H1 (cell line): ENCODE results near the gene SKAP2. TPM values are rescaled to one million over a fixed set of nuclear protein-coding genes. Genes with fewer than 3 reads are reported as not detected.

Experiments
- CTCF ChIA-PET: fragments of 300-600 bp; sonication (Branson Sonifier 250); formaldehyde crosslinking; loops from one replicate; lab custom pipeline; 2021; ENCODE audit not compliant: partially characterized antibody; lab: Charles Lee
- POLR2A ChIA-PET: fragments of 300-600 bp; sonication (Branson Sonifier 250); formaldehyde crosslinking; loops from one replicate; lab custom pipeline; 2021; ENCODE audit warnings: inconsistent platforms; ENCODE audit not compliant: partially characterized antibody; lab: Charles Lee
- DNase-seq, 2 experiments: peaks; one replicate each; pipeline versions ENCODE4 v3.0.0 to v3.0.0-alpha.2; 2010 to 2022; ENCODE audit warnings: low spot score in 2 of 2, low read depth in 1 of 2, mixed read lengths in 1 of 2
- FAIRE-seq: peaks from 2 replicates; lab custom pipeline; 2011; peaks lifted over from hg19 to GRCh38; lab: Jason Lieb, UNC
- H2AFZ ChIP-seq: 2 replicates; pipeline ENCODE4 v1.8.1; 2012; ENCODE audit warnings: low read length, inconsistent platforms
- H2AK5ac ChIP-seq: 2 replicates; pipeline ENCODE4 v1.6.1; 2013; ENCODE audit warnings: low read depth, low read length
- H2BK120ac ChIP-seq: replicated peaks from 2 replicates; pipeline ENCODE3; 2013; ENCODE audit warnings: low read depth, low read length, inconsistent platforms
- H2BK12ac ChIP-seq: 2 replicates; pipeline ENCODE4 v1.6.1; 2013; ENCODE audit warnings: low read depth, low read length
- H2BK15ac ChIP-seq: 2 replicates; pipeline ENCODE4 v1.6.1; 2013; ENCODE audit warnings: low read length
- H2BK20ac ChIP-seq: 2 replicates; pipeline ENCODE4 v1.6.1; 2013; ENCODE audit warnings: low read length
- H2BK5ac ChIP-seq: 2 replicates; pipeline ENCODE4 v1.6.1; 2013; ENCODE audit warnings: low read depth, low read length
- H3K14ac ChIP-seq: 2 replicates; pipeline ENCODE4 v1.6.1; 2013; ENCODE audit warnings: inconsistent platforms; ENCODE audit not compliant: insufficient read length
- H3K18ac ChIP-seq: 2 replicates; pipeline ENCODE4 v1.6.1; 2013; ENCODE audit warnings: low read length; ENCODE audit errors: extremely low read depth
- H3K23ac ChIP-seq: 2 replicates; pipeline ENCODE4 v1.6.1; 2013; ENCODE audit warnings: inconsistent platforms; ENCODE audit not compliant: insufficient read length
- H3K23me2 ChIP-seq: 2 replicates; pipeline ENCODE4 v1.6.1; 2013; ENCODE audit warnings: low read depth, low read length
- H3K27ac ChIP-seq: 2 replicates; pipeline ENCODE4 v1.6.1; 2011; ENCODE audit warnings: low read depth, low read length, inconsistent platforms
- H3K27me3 ChIP-seq, 4 experiments: replicated peaks in 1 of 4; 1 replicate in 1 of 4; 2 replicates in 3 of 4; pipeline versions ENCODE4 v1.6.1 to v1.8.1; 2011 to 2013; ENCODE audit warnings: low read length in 3 of 4, mild to moderate bottlenecking in 3 of 4, inconsistent platforms in 2 of 4, mixed read lengths in 2 of 4, moderate library complexity in 1 of 4; ENCODE audit not compliant: control insufficient read depth in 3 of 4, insufficient read depth in 3 of 4; ENCODE audit errors: extremely low read depth in 1 of 4
- H3K36me3 ChIP-seq, 4 experiments: 2 replicates each; pipeline versions ENCODE4 v1.6.1 to v1.8.1; 2011 to 2013; ENCODE audit warnings: mild to moderate bottlenecking in 4 of 4, low read length in 3 of 4, moderate library complexity in 2 of 4, control low read depth in 1 of 4, inconsistent platforms in 1 of 4; ENCODE audit not compliant: insufficient read depth in 4 of 4, control insufficient read depth in 2 of 4
- H3K4ac ChIP-seq: replicated peaks from 2 replicates; pipeline ENCODE3; 2013; ENCODE audit warnings: low read length, low read depth, mixed read lengths, inconsistent platforms; ENCODE audit not compliant: insufficient read length
- H3K4me1 ChIP-seq, 4 experiments: replicated peaks in 1 of 4; 1 replicate in 1 of 4; 2 replicates in 3 of 4; pipeline versions ENCODE4 v1.6.1 to v1.8.1; 2011 to 2013; ENCODE audit warnings: low read length in 3 of 4, inconsistent platforms in 2 of 4, mixed read lengths in 1 of 4; ENCODE audit not compliant: insufficient read depth in 4 of 4, control insufficient read depth in 3 of 4
- H3K4me2 ChIP-seq, 2 experiments: 2 replicates each; pipeline versions ENCODE4 v1.6.1 to v1.8.1; 2011 to 2013; ENCODE audit warnings: low read depth in 2 of 2, low read length in 2 of 2, control low read depth in 1 of 2, inconsistent platforms in 1 of 2, mild to moderate bottlenecking in 1 of 2; ENCODE audit not compliant: insufficient read depth in 1 of 2
- H3K4me3 ChIP-seq, 4 experiments: fragments of 200-600, 300-600 bp in 1 of 4; sonication (generic), shearing (Covaris generic), sonication (Bioruptor Twin) in 1 of 4; 2 replicates each; pipeline versions ENCODE4 v1.5.1 to v1.8.1; 2011 to 2016; ENCODE audit warnings: low read length in 4 of 4, low read depth in 3 of 4, control low read depth in 2 of 4, inconsistent platforms in 2 of 4, mild to moderate bottlenecking in 2 of 4, mixed read lengths in 1 of 4, moderate library complexity in 1 of 4; ENCODE audit not compliant: insufficient read depth in 2 of 4; ENCODE audit errors: extremely low read depth in 1 of 4
- H3K56ac ChIP-seq: replicated peaks from 2 replicates; pipeline ENCODE3; 2013; ENCODE audit warnings: low read depth, mild to moderate bottlenecking, mixed read lengths, low read length, inconsistent platforms; ENCODE audit not compliant: insufficient read length
- H3K79me1 ChIP-seq: 2 replicates; pipeline ENCODE4 v1.6.1; 2013; ENCODE audit warnings: low read depth, low read length, control low read depth
- H3K79me2 ChIP-seq, 2 experiments: 2 replicates each; pipeline versions ENCODE4 v1.6.1 to v1.8.1; 2012 to 2013; ENCODE audit warnings: low read length in 2 of 2, mild to moderate bottlenecking in 2 of 2, inconsistent platforms in 1 of 2; ENCODE audit not compliant: insufficient read depth in 2 of 2, control insufficient read depth in 1 of 2
- H3K9ac ChIP-seq, 4 experiments: replicated peaks in 1 of 4; 1 replicate in 1 of 4; 2 replicates in 3 of 4; pipeline versions ENCODE4 v1.6.1 to v1.8.1; 2011 to 2013; ENCODE audit warnings: low read depth in 3 of 4, low read length in 3 of 4, control low read depth in 2 of 4, mild to moderate bottlenecking in 2 of 4, moderate library complexity in 2 of 4, inconsistent platforms in 1 of 4; ENCODE audit errors: extremely low read depth in 1 of 4
- H3K9me3 ChIP-seq, 2 experiments: 2 replicates each; pipeline versions ENCODE4 v1.6.1 to v1.8.1; 2012 to 2013; ENCODE audit warnings: mild to moderate bottlenecking in 2 of 2, moderate library complexity in 2 of 2, control low read depth in 1 of 2, inconsistent platforms in 1 of 2, low read depth in 1 of 2, low read length in 1 of 2, mixed read lengths in 1 of 2; ENCODE audit not compliant: insufficient read depth in 2 of 2
- H4K20me1 ChIP-seq, 2 experiments: replicated peaks in 1 of 2; 2 replicates each; pipeline versions ENCODE3 to v1.8.1; 2011 to 2013; ENCODE audit warnings: inconsistent platforms in 2 of 2, low read length in 2 of 2, mild to moderate bottlenecking in 1 of 2; ENCODE audit not compliant: insufficient read depth in 2 of 2, control insufficient read depth in 1 of 2
- H4K5ac ChIP-seq: 2 replicates; pipeline ENCODE4 v1.6.1; 2013; ENCODE audit warnings: low read length, low read depth, mixed read lengths, inconsistent platforms; ENCODE audit not compliant: insufficient read length
- H4K8ac ChIP-seq: 2 replicates; pipeline ENCODE4 v1.8.0; 2013; ENCODE audit warnings: mild to moderate bottlenecking, moderate library complexity, low read length, inconsistent platforms; ENCODE audit not compliant: insufficient read depth; ENCODE audit errors: extremely low read depth
- H4K91ac ChIP-seq: replicated peaks from 2 replicates; pipeline ENCODE3; 2013; ENCODE audit warnings: low read length, mixed read lengths, inconsistent platforms; ENCODE audit not compliant: insufficient read length
- ASH2L ChIP-seq: fragments of 200-600, 300-600 bp; sonication (generic); IDR thresholded peaks from one replicate; pipeline ENCODE4 v1.7.1; 2017; ENCODE audit warnings: low read length
- BACH1 ChIP-seq: IDR thresholded peaks from 2 replicates; pipeline ENCODE4 v1.6.1; 2012; ENCODE audit warnings: low read length, improper control_type of control experiment
- CBX5 ChIP-seq: fragments of 300-800, 300-1000 bp; sonication (generic); IDR thresholded peaks from 2 replicates; pipeline ENCODE4 v1.7.1; 2016; ENCODE audit warnings: antibody characterized with exemption, low read length, low read depth
- POU5F1 ChIP-seq: IDR thresholded peaks from 2 replicates; pipeline ENCODE4 v1.6.1; 2011; ENCODE audit warnings: low read depth, mild to moderate bottlenecking, low read length, moderate library complexity
- WGBS, 2 experiments: shearing (Covaris generic) in 1 of 2; methylation state at CpG; one replicate each; pipeline versions ENCODE4 v1.1.6 to v1.1.7; 2013 to 2015; ENCODE audit warnings: low lambda C conversion rate in 2 of 2, mixed read lengths in 2 of 2, inconsistent platforms in 1 of 2, low coverage in 1 of 2, missing lambda C conversion rate in 1 of 2; ENCODE audit not compliant: insufficient replicate concordance in 2 of 2, insufficient coverage in 1 of 2, insufficient read length in 1 of 2; ENCODE audit errors: extremely low coverage in 1 of 2, missing lambda C conversion rate in 1 of 2; 5-methylcytosine and 5-hydroxymethylcytosine counted together
- polyA plus RNA-seq, 7 experiments: library from polyadenylated mRNA; depleted of rRNA in 3 of 7; stranded (reverse) in 5 of 7; unstranded in 2 of 7; fragments of >200 nt in 5 of 7; fragments of 200-250 nt in 2 of 7; gene quantifications; 1 replicate in 5 of 7; 2 replicates in 1 of 7; 4 replicates in 1 of 7; pipeline versions ENCODE4 v1.2.1 to v1.2.3, GENCODE V29; 2011 to 2013; ENCODE audit warnings: missing spikeins in 2 of 7, mixed read lengths in 2 of 7
- total RNA-seq: library from RNA; stranded (reverse); fragmentation: NEBNext Ultra II Directional; extraction: Animal tissue kit (Norgen Biotek cat#: 25700); gene quantifications from 2 replicates; pipeline ENCODE4 v1.2.1, GENCODE V29; 2021

SKAP2 gene
- total and polyA plus RNA-seq, 2 of the 8 experiments (the other 6 are each of a cell fraction or from before 2014, with no cell fraction given) = 0.53 to 5.1 TPM

GRCh38 chr7:26687032-26687431 lies 177.4 kb downstream of the SKAP2 start:
- Histone ChIP-seq H3K4me2 (no peak overlapping the region), H3K9ac (no peak overlapping the region; a peak in 1 of 7 replicates), H2AK5ac (no peak overlapping the region), H3K18ac (no peak overlapping the region), H4K20me1 (no peaks in the 10 kb centered on the region), H2BK5ac (no peak overlapping the region), H3K27ac (no peak overlapping the region), H4K5ac (no peak overlapping the region), H2AFZ (0 out of 2 replicates have a peak overlapping the region, but pooled peaks have one; percentile 36), H2BK120ac (no peak overlapping the region), H3K27me3 (peaks cover 0 to 1% (median 0%) of the 10 kb centered on the region in 4 experiments; a peak in 1 of 7 replicates), H3K36me3 (no peaks in the 10 kb centered on the region), H3K4me1 (peaks cover 0 to 5% (median 1%) of the 10 kb centered on the region in 4 experiments; a peak in 1 of 7 replicates), H2BK20ac (no peak overlapping the region), H3K79me2 (no peaks in the 10 kb centered on the region), H2BK15ac (no peak overlapping the region), H3K14ac (no peak overlapping the region), H3K23ac (no peak overlapping the region), H3K56ac (no peak overlapping the region), H3K4ac (no peak overlapping the region), H3K79me1 (no peaks in the 10 kb centered on the region), H2BK12ac (no peak overlapping the region), H4K91ac (no peak overlapping the region), H4K8ac (no peak overlapping the region), H3K9me3 (no peaks in the 10 kb centered on the region), H3K4me3 (0 out of 8 replicates have a peak overlapping the region, but pooled peaks of 1 of the 4 experiments have one; percentile 18), H3K23me2 (no peaks in the 10 kb centered on the region)
- CTCF ChIA-PET = interaction anchor here (0.6 to 1.5 kb wide), 12 partner anchors 15 to 763 kb away, joined by 3 to 7 read pairs (median 4); no protein-coding TSS in a partner anchor
- no peak for DNase-seq
- TF ChIP-seq CBX5 (no peak), ASH2L (peak; percentile 32), POU5F1 (no peak), BACH1 (no peak)
- 89% methylated on average over 4 of the region's 4 CpGs; no CpG with 5 or more reads in 1 of the 2 experiments for WGBS, 2 experiments
- POLR2A ChIA-PET = no interaction called here
- no peak for FAIRE-seq
